IPS-18c (cell line): ENCODE measurements around the gene WNK1.

Experiments used
- H3K4me3 ChIP-seq: 2 replicates; pipeline ENCODE4 v1.7.0; 2013; ENCODE audit warnings: low read depth, mild to moderate bottlenecking, low read length, moderate library complexity; ENCODE audit not compliant: insufficient read depth
- H3K9me3 ChIP-seq: one replicate; pipeline ENCODE4 v1.6.1; 2013; ENCODE audit warnings: mild to moderate bottlenecking, low read length, moderate library complexity; ENCODE audit not compliant: control insufficient read depth, insufficient read depth

WNK1 gene

DNA sequence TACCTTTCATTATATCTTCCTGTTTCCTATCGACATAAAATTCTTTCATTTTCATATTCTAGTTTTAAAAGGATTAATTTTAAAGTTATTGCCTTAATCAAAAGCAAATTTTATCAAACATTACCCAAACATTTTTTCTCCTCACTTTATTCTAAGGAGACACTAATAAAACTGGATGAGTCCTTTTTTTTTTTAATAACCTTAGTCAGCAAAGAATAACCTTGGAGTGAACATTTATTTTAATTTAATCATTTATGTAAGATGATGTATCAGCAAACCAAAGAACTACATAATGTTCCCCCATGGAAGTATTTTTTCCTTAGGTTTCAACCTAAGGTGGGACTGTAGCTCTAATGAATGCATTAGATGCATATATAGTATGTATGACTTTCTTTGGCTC is 113.2 kb downstream of the WNK1 start:
- Histone ChIP-seq H3K9me3 (no peaks in the 10 kb centered on the region), H3K4me3 (no peak overlapping the region)

DNA sequence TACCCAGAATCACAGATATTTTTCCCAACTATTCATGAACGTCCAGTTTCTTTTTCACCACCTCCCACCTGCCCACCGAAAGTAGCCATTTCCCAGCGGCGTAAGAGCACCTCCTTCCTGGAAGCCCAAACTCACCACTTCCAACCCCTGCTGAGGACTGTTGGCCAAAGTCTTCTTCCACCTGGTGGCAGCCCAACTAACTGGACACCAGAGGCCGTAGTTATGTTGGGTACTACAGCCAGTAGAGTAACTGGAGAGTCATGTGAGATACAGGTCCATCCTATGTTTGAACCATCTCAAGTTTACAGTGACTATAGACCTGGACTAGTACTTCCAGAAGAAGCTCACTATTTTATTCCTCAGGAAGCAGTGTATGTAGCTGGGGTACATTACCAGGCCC is 115.5 kb downstream of the WNK1 start:
- H3K4me3 ChIP-seq = no peak overlapping the region
- H3K9me3 ChIP-seq = no peaks in the 10 kb centered on the region

DNA sequence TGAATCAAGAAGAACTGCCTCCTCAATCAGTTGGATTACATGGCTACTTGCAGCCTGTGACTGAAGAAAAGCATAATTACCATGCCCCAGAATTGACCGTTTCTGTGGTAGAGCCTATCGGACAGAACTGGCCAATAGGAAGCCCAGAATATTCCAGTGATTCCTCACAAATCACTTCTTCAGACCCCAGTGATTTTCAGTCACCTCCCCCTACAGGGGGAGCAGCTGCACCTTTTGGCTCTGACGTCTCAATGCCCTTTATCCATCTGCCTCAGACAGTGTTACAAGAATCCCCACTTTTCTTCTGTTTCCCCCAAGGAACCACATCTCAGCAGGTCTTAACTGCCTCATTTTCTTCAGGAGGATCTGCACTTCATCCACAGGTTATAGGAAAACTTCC is 116.3 kb downstream of the WNK1 start:
- no peaks in the 10 kb centered on the region for H3K9me3 ChIP-seq
- H3K4me3 ChIP-seq = no peak overlapping the region

DNA sequence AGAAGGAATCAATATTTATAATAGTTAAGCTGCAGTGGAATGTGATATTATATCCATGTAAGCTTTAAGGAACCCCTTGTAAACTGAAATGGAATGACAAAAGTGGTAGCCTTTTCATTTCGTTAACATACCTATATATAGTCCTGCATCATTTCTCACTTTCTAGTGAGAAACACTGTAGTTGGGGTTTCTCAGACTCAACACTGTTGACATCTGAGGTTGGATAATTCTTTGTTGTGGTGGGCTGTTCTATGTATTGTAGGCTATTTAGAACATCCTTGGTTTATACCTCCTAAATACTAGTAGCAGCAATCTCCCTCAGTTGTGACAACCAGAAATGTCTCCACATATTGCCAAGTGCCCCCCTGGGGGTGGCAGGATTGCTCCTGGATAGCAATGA is 118.0 kb downstream of the WNK1 start:
- Histone ChIP-seq H3K4me3 (no peak overlapping the region), H3K9me3 (no peaks in the 10 kb centered on the region)

DNA sequence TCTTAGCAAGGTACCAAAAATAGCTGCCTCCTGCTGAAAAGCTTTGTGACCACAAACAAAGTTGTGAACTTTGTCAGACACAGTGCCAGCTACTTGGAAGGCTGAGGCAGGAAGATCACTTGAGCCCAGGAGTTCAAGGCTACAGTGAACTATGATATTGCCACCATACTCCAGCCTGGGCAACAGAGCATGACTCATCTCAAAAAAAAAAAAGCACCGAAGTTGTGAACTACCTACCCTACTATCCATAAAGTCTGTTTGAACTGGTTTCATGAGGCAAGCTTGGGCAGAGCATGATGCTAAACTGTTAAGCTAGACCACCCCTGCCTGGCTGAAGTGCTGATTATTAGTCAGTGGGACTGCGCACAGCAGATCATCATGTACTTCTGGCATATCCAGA is 121.6 kb downstream of the WNK1 start:
- no peak overlapping the region for H3K4me3 ChIP-seq
- H3K9me3 ChIP-seq = no peaks in the 10 kb centered on the region

DNA sequence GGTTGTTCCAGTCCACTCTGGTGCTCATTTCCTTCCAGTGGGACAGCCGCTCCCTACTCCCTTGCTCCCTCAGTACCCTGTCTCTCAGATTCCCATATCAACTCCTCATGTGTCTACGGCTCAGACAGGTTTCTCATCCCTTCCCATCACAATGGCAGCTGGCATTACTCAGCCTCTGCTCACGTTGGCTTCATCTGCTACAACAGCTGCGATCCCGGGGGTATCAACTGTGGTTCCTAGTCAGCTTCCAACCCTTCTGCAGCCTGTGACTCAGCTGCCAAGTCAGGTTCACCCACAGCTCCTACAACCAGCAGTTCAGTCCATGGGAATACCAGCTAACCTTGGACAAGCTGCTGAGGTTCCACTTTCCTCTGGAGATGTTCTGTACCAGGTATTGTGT is 127.3 kb downstream of the WNK1 start:
- H3K9me3 ChIP-seq = no peaks in the 10 kb centered on the region
- H3K4me3 ChIP-seq = no peak overlapping the region

DNA sequence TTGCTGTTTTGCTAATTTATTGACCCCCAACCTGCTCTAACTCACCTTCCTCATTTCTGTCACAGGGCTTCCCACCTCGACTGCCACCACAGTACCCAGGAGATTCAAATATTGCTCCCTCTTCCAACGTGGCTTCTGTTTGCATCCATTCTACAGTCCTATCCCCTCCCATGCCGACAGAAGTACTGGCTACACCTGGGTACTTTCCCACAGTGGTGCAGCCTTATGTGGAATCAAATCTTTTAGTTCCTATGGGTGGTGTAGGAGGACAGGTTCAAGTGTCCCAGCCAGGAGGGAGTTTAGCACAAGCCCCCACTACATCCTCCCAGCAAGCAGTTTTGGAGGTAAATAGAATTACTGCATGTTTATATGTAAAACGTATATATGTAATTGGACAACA is 128.3 kb downstream of the WNK1 start:
- no peak overlapping the region for H3K4me3 ChIP-seq
- H3K9me3 ChIP-seq = no peaks in the 10 kb centered on the region

DNA sequence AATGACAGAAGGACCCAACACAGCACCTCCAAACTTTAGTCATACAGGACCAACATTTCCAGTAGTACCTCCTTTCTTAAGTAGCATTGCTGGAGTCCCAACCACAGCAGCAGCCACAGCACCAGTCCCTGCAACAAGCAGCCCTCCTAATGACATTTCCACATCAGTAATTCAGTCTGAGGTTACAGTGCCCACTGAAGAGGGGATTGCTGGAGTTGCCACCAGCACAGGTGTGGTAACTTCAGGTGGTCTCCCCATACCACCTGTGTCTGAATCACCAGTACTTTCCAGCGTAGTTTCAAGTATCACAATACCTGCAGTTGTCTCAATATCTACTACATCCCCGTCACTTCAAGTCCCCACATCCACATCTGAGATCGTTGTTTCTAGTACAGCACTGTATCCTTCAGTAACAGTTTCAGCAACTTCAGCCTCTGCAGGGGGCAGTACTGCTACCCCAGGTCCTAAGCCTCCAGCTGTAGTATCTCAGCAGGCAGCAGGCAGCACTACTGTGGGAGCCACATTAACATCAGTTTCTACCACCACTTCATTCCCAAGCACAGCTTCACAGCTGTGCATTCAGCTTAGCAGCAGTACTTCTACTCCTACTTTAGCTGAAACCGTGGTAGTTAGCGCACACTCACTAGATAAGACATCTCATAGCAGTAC is 132.5 kb downstream of the WNK1 start:
- H3K9me3 ChIP-seq = no peaks in the 10 kb centered on the region
- H3K4me3 ChIP-seq = no peak overlapping the region

DNA sequence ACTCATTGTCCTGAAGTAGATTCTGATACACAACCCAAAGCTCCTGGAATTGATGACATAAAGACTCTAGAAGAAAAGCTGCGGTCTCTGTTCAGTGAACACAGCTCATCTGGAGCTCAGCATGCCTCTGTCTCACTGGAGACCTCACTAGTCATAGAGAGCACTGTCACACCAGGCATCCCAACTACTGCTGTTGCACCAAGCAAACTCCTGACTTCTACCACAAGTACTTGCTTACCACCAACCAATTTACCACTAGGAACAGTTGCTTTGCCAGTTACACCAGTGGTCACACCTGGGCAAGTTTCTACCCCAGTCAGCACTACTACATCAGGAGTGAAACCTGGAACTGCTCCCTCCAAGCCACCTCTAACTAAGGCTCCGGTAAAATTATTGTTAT is 133.3 kb downstream of the WNK1 start:
- Histone ChIP-seq H3K4me3 (no peak overlapping the region), H3K9me3 (no peaks in the 10 kb centered on the region)

DNA sequence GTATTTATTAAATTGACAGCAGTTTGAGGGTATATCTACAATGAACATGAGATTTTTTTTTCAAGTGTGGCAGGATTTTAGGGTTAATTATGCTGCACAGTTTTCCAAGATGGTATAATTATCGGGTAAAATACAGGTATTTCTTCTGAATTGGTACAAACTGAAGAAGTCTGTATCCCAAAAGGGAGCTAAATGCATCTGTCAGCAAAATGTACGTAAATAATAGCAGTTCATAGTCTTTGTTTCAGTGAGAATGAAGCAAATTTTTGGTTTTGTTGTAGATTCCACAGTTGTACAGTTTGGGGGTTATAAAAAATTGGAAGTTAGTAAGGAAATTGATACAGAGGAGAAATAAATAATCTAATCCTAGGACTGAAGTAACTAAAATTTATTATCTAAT is 133.8 kb downstream of the WNK1 start:
- no peaks in the 10 kb centered on the region for H3K9me3 ChIP-seq
- H3K4me3 ChIP-seq = no peak overlapping the region

DNA sequence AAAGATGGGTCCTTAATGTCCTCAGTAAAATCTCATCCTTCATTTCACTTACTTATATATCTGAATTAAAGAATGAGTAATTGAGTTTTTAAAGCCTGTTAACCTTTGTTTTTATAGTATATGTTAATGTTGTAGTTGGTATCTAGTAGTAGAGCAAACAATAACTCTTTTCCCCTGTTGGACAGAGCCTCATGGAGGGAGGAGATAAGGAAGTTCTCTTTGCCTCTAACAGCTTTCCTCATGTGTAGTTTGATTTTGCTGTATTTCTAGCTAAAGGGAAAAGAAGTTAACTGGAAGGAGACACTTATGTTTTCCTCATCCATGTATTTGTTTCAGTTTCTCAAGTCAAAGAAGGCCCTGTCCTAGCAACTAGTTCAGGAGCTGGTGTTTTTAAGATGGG is 141.8 kb downstream of the WNK1 start:
- Histone ChIP-seq H3K9me3 (no peaks in the 10 kb centered on the region), H3K4me3 (no peak overlapping the region)

DNA sequence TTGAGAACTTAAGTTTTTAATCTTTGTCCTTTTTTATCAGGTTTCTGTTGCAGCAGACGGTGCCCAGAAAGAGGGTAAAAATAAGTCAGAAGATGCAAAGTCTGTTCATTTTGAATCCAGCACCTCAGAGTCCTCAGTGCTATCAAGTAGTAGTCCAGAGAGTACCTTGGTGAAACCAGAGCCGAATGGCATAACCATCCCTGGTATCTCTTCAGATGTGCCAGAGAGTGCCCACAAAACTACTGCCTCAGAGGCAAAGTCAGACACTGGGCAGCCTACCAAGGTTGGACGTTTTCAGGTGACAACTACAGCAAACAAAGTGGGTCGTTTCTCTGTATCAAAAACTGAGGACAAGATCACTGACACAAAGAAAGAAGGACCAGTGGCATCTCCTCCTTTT is 143.7 kb downstream of the WNK1 start:
- no peaks in the 10 kb centered on the region for H3K9me3 ChIP-seq
- H3K4me3 ChIP-seq = no peak overlapping the region

DNA sequence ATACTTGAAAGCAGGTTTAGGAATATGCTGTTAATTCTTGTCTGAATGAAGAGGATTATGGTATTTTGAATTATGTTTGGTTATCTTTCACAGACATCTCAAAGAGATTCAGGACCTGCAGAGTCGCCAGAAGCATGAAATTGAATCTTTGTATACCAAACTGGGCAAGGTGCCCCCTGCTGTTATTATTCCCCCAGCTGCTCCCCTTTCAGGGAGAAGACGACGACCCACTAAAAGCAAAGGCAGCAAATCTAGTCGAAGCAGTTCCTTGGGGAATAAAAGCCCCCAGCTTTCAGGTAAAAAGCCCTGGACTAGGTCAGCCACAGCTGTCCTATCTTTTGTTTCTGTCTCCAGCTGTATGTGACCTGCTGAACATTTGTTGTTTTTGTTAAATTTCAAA is 145.0 kb downstream of the WNK1 start:
- Histone ChIP-seq H3K9me3 (no peaks in the 10 kb centered on the region), H3K4me3 (no peak overlapping the region)

DNA sequence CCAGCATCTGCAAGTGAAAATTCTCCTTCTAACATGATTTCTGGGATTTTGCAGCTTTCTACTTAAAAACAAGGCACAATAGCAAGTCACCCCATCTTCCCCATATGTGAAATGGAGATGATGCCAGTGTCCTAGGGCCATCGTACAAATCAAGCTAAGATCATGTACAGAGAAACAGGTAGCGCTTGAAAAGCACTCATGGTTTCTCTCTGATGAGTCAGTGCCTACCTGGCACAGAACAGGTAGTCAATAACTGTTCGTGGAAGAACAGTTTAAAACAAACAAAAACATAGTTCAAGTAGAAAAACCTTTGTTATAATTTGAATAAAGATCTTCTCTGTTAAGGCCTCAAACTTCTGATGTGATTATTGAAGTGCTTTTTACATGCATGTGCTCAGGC is 150.2 kb downstream of the WNK1 start:
- H3K9me3 ChIP-seq = peaks cover 2% of the 10 kb centered on the region
- no peak overlapping the region for H3K4me3 ChIP-seq

DNA sequence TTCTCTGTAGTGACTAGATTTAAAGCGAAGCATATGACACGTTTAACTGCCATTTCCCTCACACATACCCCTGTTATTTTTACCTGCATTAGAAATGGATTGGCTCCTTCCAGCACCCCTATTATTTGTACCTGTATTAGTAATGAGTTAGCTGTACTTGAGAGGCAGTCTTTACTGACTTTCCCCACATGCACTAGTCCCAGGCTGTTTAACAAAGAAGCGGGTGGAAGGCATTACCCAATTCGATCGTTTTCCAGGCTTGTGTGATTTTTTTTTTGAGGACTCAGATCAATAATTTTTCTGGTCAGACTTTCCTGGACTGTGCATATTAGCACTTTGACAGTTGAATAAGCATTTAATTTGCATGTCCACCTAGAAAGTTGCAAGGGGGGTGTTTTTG is 150.7 kb downstream of the WNK1 start:
- H3K9me3 ChIP-seq = peaks cover 2% of the 10 kb centered on the region
- H3K4me3 ChIP-seq = no peak overlapping the region

DNA sequence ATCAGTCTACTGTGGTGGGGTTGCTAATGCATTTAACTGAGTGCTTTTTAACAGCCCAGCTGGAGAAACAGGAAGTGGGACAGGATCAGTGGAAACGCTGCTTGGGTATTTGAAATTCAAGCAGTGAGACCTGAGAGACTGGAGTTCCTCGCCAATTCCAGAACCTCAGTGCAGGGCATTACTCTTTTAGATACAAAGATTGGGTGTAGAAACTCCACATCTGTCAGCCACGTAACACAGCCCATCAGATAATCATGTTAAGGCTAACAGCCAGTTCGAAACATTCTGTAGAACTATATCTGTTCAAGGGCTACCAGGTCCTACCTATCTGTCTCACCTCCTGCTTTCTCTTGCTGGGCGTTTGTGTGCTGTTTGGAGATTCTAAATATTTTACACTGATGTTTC is 151.6 kb downstream of the WNK1 start:
- Histone ChIP-seq H3K4me3 (no peak overlapping the region), H3K9me3 (peaks cover 2% of the 10 kb centered on the region)

DNA sequence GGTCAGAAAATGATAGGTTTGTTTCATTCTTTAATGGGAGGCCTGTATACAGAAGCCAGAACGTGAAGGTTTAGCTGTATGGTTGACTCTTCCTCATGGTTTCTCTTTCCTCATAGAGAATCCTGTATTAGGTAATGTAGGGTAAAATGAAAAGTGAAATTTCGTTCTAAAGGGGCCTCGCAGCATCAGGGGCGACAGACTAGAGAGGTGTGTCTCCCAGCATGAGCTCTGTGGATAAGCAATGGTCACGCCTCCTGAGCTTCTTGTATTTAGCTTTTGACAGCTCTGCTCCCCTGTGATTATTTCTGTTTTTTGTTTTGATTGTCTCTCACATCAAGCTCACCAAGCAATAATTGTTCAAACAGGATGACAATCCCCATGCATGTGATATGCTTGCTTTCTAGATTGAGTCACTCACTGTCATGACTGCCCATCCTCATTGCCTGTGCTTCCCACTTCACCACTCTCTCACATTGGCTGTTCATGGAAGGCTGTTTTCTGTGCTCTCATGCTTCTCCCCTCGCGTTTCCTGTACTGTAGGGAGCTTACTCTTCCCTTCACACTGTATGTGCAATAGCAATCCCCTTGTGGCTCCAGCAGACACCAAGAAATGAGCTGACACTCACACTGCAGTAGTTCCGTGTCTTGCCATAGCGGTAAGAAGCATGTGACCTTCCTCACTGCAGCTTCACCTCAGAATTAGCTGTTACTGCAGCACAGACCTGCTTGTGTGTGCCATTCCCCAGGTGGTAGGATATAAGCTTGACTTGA is 153.1 kb downstream of the WNK1 start:
- Histone ChIP-seq H3K4me3 (no peak overlapping the region), H3K9me3 (peaks cover 2% of the 10 kb centered on the region)

DNA sequence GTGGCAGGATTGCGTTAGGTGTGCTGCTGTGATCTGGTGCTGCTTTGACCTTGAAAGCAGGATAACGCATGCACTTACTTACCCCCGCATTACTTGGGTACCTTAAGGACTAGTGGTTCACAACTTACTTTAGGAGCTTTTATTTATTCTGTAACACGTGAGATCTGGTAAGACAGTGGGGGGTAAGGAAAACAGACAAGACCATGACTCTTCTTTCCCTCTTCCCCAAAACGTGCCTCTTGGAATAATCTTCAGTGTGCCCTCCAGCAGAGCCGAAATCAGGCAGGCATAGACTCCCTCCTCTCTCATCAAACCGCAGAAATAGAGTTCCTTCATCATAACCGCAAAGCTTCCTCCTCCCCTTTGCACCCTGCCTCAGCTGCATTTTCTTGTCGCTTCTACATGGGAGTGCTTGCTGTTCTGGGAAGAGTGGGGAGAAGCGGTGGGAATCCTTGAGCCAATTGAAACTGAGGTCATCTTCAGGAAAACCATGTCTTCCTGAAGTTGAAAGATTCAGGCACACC is 153.7 kb downstream of the WNK1 start:
- Histone ChIP-seq H3K4me3 (no peak overlapping the region), H3K9me3 (peaks cover 2% of the 10 kb centered on the region)
